ENCODE measurements around the gene KRTAP4-6.

DNA sequence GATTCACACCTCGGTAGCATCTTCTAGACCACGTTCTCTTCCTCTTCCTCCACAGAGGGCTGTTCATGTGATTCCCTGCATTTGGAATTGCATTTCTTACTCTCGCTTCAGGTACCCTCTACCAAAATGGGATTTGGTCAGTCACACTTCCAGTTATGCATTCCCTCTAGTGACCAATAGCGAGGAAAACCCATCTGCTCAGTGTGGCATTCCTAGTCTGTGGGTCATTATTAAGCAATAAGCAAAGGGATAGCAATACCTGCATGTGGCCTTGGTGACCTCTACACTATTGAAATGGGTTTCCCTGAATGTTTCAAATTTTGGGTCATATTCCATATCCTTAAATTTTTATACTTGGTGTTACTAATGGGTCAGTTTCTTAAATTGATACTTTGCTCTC, 9.7 kb upstream of the KRTAP4-6 start:
- TF ChIP-seq JUND (IDR thresholded peaks at IDR 0.05; ENCODE audit: low read length), result no peak
- TF ChIP-seq GABPA (IDR thresholded peaks at IDR 0.05; ENCODE audit: borderline replicate concordance, insufficient read depth, low read length), result no peak
- no peak for TF ChIP-seq PHF8 (conservative IDR thresholded peaks at IDR 0.05; ENCODE audit: low read depth, low read length)
- no peak for TF ChIP-seq CTCF (IDR thresholded peaks at IDR 0.05; ENCODE audit: control extremely low read depth in 1 of 3, insufficient read depth in 1 of 3, low read depth in 1 of 3, low read length in 3 of 3)
- TF ChIP-seq SP1 (IDR thresholded peaks at IDR 0.05; ENCODE audit: low read depth, low read length), result no peak
- TF ChIP-seq EP300 (IDR thresholded peaks at IDR 0.05; ENCODE audit: borderline replicate concordance in 1 of 2, low read depth in 2 of 2, low read length in 2 of 2), result no peak
- no peak for TF ChIP-seq EZH2 (IDR thresholded peaks at IDR 0.05; ENCODE audit: low read depth, low read length, severe bottlenecking)

Data from H1 (cell line).